H1 (cell line): ENCODE results near the gene NCL. TPM values are rescaled to one million over a fixed set of nuclear protein-coding genes. Genes with fewer than 3 reads are reported as not detected.

Experiments used
- CHD1 ChIP-seq: IDR thresholded peaks from 2 replicates; pipeline ENCODE4 v1.6.1; 2012; ENCODE audit warnings: low read depth, low read length, improper control_type of control experiment
- HDAC6 ChIP-seq: IDR thresholded peaks from one replicate; pipeline ENCODE4 v1.7.1; 2012; ENCODE audit warnings: low read depth, mild to moderate bottlenecking, inconsistent platforms, low read length, moderate library complexity
- JUND ChIP-seq: IDR thresholded peaks from 2 replicates; pipeline ENCODE4 v1.6.1; 2011; ENCODE audit warnings: mild to moderate bottlenecking, improper control_type of control experiment, low read length
- SIRT6 ChIP-seq: IDR thresholded peaks from one replicate; pipeline ENCODE4 v1.7.1; 2012; ENCODE audit warnings: low read length, inconsistent platforms
- TCF12 ChIP-seq: IDR thresholded peaks from 2 replicates; pipeline ENCODE4 v1.6.1; 2011; ENCODE audit warnings: low read depth, mild to moderate bottlenecking, low read length
- polyA plus RNA-seq, 7 experiments: library from polyadenylated mRNA; depleted of rRNA in 3 of 7; stranded (reverse) in 5 of 7; unstranded in 2 of 7; fragments of >200 nt in 5 of 7; fragments of 200-250 nt in 2 of 7; gene quantifications; 1 replicate in 5 of 7; 2 replicates in 1 of 7; 4 replicates in 1 of 7; pipeline versions ENCODE4 v1.2.1 to v1.2.3, GENCODE V29; 2011 to 2013; ENCODE audit warnings: missing spikeins in 2 of 7, mixed read lengths in 2 of 7
- total RNA-seq: library from RNA; stranded (reverse); fragmentation: NEBNext Ultra II Directional; extraction: Animal tissue kit (Norgen Biotek cat#: 25700); gene quantifications from 2 replicates; pipeline ENCODE4 v1.2.1, GENCODE V29; 2021

The NCL gene
- total and polyA plus RNA-seq, 2 of the 8 experiments (the other 6 are each of a cell fraction or from before 2014, with no cell fraction given) = 61.2 to 1,478 TPM

DNA sequence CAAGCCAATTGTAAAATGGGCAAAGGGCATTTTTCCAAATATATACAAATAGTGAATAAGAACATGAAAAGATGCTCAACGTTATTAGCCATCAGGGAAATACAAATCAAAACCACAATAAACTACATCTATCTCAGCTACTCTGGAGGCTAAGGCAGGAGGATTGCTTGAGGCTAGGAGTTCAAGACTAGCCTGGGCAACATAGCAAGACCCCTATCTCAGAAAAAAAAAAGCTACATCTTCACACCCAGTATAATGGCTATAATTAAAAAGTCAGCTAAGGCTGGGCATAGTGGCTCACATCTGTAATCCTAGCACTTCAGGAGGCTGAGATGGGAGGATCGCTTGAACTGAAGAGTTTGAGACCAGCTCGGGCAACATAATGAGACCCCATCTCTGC, 12.6 kb upstream of the NCL start (continued):
- TF ChIP-seq TCF12 (no peak), HDAC6 (no peak), SIRT6 (no peak), JUND (no peak), CHD1 (no peak)
